Measurements from ENCODE around the gene TMEM219. TPM values are rescaled to one million over a fixed set of nuclear protein-coding genes. Genes with fewer than 3 reads are reported as not detected.
A peak's percentile ranks its signal among the peaks of the same experiment; 100 is the strongest.

Gene TMEM219
- total RNA-seq, 1 experiment from 2014 or later: 69.6 TPM

DNA sequence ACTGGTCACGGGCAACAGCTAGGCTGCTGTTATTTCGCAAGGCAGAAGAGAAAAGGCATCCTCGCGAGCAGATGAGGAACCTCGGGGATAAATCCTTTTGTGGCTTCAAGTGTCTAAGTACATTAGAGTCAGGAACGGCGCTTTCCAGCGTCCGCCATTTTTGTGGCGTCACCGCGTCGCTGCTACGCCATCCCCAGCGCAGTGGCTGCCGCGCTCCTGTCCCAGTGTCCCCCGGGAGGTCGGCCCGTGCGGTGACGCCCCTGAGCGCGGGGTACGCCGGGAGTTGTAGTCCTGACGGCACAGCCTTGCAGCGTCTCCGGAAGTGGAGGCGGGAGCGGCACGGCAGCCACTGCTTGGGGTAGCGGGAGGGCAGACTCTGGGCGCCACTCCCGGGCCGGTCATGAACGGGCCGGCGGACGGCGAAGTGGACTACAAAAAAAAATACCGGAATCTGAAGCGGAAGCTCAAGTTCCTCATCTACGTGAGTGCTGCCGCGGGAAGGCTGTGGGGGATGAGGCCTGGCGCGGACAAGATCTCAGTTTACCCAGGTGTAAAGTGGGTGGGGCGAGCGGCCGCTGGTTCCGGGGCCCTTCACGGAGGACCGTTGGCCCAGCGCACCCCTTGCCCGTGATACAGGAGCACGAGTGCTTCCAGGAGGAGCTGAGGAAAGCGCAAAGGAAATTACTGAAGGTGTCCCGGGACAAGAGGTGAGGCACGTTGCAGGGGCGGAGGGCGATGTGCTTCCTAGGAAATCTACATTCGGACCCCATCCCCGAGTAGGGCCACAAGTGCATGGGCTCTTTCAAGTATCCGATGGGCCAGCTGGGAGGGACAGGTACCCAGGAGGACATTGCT lies 34.3 kb downstream of the TMEM219 start, which contains the start of gene INO80E (continued):
- TF ChIP-seq, protein P1, sequence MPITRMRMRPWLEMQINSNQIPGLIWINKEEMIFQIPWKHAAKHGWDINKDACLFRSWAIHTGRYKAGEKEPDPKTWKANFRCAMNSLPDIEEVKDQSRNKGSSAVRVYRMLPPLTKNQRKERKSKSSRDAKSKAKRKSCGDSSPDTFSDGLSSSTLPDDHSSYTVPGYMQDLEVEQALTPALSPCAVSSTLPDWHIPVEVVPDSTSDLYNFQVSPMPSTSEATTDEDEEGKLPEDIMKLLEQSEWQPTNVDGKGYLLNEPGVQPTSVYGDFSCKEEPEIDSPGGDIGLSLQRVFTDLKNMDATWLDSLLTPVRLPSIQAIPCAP (CRISPR knock-in tag; IDR thresholded peaks at IDR 0.05): no peak
- TF ChIP-seq, protein P2, sequence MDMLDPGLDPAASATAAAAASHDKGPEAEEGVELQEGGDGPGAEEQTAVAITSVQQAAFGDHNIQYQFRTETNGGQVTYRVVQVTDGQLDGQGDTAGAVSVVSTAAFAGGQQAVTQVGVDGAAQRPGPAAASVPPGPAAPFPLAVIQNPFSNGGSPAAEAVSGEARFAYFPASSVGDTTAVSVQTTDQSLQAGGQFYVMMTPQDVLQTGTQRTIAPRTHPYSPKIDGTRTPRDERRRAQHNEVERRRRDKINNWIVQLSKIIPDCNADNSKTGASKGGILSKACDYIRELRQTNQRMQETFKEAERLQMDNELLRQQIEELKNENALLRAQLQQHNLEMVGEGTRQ (CRISPR knock-in tag; IDR thresholded peaks at IDR 0.05): no peak; the same call in 1 of the 2 replicates
- TF ChIP-seq ZNF219 (CRISPR knock-in tag; IDR thresholded peaks at IDR 0.05; ENCODE audit: borderline replicate concordance) (no peak), ELF4 (CRISPR knock-in tag; IDR thresholded peaks at IDR 0.05; ENCODE audit: low read depth) (no peak), ZNF396 (CRISPR knock-in tag; IDR thresholded peaks at IDR 0.05; ENCODE audit: borderline replicate concordance) (no peak), ZNF416 (CRISPR knock-in tag; IDR thresholded peaks at IDR 0.05) (no peak), JAZF1 (CRISPR knock-in tag; IDR thresholded peaks at IDR 0.05) (no peak), ETV6 (CRISPR knock-in tag; IDR thresholded peaks at IDR 0.05) (no peak), FOXK1 (CRISPR knock-in tag; IDR thresholded peaks at IDR 0.05) (peak; percentile 93), CREM (CRISPR knock-in tag; IDR thresholded peaks at IDR 0.05) (peak; percentile 95), OVOL2 (CRISPR knock-in tag; IDR thresholded peaks at IDR 0.05; ENCODE audit: borderline replicate concordance) (no peak), NR3C1 (CRISPR knock-in tag; conservative IDR thresholded peaks at IDR 0.05; ENCODE audit: low read depth) (no peak), ZNF232 (CRISPR knock-in tag; IDR thresholded peaks at IDR 0.05) (no peak), NR2C2 (CRISPR knock-in tag; IDR thresholded peaks at IDR 0.05) (no peak), IRF2 (CRISPR knock-in tag; IDR thresholded peaks at IDR 0.05; ENCODE audit: borderline replicate concordance, low read depth) (no peak), EMX1 (CRISPR knock-in tag; IDR thresholded peaks at IDR 0.05) (no peak), RELA (CRISPR knock-in tag; IDR thresholded peaks at IDR 0.05; ENCODE audit: borderline replicate concordance) (no peak)
- TF ChIP-seq, protein P3, sequence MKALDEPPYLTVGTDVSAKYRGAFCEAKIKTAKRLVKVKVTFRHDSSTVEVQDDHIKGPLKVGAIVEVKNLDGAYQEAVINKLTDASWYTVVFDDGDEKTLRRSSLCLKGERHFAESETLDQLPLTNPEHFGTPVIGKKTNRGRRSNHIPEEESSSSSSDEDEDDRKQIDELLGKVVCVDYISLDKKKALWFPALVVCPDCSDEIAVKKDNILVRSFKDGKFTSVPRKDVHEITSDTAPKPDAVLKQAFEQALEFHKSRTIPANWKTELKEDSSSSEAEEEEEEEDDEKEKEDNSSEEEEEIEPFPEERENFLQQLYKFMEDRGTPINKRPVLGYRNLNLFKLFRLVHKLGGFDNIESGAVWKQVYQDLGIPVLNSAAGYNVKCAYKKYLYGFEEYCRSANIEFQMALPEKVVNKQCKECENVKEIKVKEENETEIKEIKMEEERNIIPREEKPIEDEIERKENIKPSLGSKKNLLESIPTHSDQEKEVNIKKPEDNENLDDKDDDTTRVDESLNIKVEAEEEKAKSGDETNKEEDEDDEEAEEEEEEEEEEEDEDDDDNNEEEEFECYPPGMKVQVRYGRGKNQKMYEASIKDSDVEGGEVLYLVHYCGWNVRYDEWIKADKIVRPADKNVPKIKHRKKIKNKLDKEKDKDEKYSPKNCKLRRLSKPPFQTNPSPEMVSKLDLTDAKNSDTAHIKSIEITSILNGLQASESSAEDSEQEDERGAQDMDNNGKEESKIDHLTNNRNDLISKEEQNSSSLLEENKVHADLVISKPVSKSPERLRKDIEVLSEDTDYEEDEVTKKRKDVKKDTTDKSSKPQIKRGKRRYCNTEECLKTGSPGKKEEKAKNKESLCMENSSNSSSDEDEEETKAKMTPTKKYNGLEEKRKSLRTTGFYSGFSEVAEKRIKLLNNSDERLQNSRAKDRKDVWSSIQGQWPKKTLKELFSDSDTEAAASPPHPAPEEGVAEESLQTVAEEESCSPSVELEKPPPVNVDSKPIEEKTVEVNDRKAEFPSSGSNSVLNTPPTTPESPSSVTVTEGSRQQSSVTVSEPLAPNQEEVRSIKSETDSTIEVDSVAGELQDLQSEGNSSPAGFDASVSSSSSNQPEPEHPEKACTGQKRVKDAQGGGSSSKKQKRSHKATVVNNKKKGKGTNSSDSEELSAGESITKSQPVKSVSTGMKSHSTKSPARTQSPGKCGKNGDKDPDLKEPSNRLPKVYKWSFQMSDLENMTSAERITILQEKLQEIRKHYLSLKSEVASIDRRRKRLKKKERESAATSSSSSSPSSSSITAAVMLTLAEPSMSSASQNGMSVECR (CRISPR knock-in tag; IDR thresholded peaks at IDR 0.05; ENCODE audit: borderline replicate concordance): 0 out of 2 replicates have a peak, but pooled peaks have one; percentile 30
- TF ChIP-seq, protein P4, sequence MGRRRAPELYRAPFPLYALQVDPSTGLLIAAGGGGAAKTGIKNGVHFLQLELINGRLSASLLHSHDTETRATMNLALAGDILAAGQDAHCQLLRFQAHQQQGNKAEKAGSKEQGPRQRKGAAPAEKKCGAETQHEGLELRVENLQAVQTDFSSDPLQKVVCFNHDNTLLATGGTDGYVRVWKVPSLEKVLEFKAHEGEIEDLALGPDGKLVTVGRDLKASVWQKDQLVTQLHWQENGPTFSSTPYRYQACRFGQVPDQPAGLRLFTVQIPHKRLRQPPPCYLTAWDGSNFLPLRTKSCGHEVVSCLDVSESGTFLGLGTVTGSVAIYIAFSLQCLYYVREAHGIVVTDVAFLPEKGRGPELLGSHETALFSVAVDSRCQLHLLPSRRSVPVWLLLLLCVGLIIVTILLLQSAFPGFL (CRISPR knock-in tag; IDR thresholded peaks at IDR 0.05; ENCODE audit: borderline replicate concordance): 0 out of 2 replicates have a peak, but pooled peaks have one; percentile 38
- TF ChIP-seq, protein P5, sequence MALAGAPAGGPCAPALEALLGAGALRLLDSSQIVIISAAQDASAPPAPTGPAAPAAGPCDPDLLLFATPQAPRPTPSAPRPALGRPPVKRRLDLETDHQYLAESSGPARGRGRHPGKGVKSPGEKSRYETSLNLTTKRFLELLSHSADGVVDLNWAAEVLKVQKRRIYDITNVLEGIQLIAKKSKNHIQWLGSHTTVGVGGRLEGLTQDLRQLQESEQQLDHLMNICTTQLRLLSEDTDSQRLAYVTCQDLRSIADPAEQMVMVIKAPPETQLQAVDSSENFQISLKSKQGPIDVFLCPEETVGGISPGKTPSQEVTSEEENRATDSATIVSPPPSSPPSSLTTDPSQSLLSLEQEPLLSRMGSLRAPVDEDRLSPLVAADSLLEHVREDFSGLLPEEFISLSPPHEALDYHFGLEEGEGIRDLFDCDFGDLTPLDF (CRISPR knock-in tag; IDR thresholded peaks at IDR 0.05): no peak
- TF ChIP-seq, protein P6, sequence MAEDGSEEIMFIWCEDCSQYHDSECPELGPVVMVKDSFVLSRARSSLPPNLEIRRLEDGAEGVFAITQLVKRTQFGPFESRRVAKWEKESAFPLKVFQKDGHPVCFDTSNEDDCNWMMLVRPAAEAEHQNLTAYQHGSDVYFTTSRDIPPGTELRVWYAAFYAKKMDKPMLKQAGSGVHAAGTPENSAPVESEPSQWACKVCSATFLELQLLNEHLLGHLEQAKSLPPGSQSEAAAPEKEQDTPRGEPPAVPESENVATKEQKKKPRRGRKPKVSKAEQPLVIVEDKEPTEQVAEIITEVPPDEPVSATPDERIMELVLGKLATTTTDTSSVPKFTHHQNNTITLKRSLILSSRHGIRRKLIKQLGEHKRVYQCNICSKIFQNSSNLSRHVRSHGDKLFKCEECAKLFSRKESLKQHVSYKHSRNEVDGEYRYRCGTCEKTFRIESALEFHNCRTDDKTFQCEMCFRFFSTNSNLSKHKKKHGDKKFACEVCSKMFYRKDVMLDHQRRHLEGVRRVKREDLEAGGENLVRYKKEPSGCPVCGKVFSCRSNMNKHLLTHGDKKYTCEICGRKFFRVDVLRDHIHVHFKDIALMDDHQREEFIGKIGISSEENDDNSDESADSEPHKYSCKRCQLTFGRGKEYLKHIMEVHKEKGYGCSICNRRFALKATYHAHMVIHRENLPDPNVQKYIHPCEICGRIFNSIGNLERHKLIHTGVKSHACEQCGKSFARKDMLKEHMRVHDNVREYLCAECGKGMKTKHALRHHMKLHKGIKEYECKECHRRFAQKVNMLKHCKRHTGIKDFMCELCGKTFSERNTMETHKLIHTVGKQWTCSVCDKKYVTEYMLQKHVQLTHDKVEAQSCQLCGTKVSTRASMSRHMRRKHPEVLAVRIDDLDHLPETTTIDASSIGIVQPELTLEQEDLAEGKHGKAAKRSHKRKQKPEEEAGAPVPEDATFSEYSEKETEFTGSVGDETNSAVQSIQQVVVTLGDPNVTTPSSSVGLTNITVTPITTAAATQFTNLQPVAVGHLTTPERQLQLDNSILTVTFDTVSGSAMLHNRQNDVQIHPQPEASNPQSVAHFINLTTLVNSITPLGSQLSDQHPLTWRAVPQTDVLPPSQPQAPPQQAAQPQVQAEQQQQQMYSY (CRISPR knock-in tag; IDR thresholded peaks at IDR 0.05): 0 out of 2 replicates have a peak, but pooled peaks have one; percentile 9
- TF ChIP-seq, protein P7, sequence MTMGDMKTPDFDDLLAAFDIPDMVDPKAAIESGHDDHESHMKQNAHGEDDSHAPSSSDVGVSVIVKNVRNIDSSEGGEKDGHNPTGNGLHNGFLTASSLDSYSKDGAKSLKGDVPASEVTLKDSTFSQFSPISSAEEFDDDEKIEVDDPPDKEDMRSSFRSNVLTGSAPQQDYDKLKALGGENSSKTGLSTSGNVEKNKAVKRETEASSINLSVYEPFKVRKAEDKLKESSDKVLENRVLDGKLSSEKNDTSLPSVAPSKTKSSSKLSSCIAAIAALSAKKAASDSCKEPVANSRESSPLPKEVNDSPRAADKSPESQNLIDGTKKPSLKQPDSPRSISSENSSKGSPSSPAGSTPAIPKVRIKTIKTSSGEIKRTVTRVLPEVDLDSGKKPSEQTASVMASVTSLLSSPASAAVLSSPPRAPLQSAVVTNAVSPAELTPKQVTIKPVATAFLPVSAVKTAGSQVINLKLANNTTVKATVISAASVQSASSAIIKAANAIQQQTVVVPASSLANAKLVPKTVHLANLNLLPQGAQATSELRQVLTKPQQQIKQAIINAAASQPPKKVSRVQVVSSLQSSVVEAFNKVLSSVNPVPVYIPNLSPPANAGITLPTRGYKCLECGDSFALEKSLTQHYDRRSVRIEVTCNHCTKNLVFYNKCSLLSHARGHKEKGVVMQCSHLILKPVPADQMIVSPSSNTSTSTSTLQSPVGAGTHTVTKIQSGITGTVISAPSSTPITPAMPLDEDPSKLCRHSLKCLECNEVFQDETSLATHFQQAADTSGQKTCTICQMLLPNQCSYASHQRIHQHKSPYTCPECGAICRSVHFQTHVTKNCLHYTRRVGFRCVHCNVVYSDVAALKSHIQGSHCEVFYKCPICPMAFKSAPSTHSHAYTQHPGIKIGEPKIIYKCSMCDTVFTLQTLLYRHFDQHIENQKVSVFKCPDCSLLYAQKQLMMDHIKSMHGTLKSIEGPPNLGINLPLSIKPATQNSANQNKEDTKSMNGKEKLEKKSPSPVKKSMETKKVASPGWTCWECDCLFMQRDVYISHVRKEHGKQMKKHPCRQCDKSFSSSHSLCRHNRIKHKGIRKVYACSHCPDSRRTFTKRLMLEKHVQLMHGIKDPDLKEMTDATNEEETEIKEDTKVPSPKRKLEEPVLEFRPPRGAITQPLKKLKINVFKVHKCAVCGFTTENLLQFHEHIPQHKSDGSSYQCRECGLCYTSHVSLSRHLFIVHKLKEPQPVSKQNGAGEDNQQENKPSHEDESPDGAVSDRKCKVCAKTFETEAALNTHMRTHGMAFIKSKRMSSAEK (CRISPR knock-in tag; IDR thresholded peaks at IDR 0.05; ENCODE audit: borderline replicate concordance): no peak
